OCI-LY1 (cell line): Measurements from ENCODE around the gene HACD2.

ENCODE experiments used
- H2AFZ ChIP-seq: fragments of 200-600 bp; sonication (generic), shearing (Covaris generic); 2 replicates; pipeline ENCODE4 v1.6.0; 2014; ENCODE audit warnings: antibody characterized with exemption, mild to moderate bottlenecking, low read length
- H3F3A ChIP-seq: fragments of 200-600 bp; sonication (generic), shearing (Covaris generic); 2 replicates; pipeline ENCODE4 v1.6.0; 2014; ENCODE audit warnings: mild to moderate bottlenecking, antibody characterized with exemption, low read length, moderate library complexity; ENCODE audit not compliant: insufficient read depth
- H3K27ac ChIP-seq: fragments of 200-600 bp; sonication (generic); 2 replicates; pipeline ENCODE4 v1.5.1; 2014; ENCODE audit warnings: low read length, mixed run types, mild to moderate bottlenecking, low read depth; ENCODE audit not compliant: poor library complexity, severe bottlenecking
- H3K27me3 ChIP-seq: fragments of 200-600 bp; sonication (generic); 2 replicates; pipeline ENCODE4 v1.6.0; 2014; ENCODE audit warnings: antibody characterized with exemption, mild to moderate bottlenecking, low read length, moderate library complexity; ENCODE audit not compliant: insufficient read depth
- H3K36me3 ChIP-seq: fragments of 200-600 bp; sonication (generic); 2 replicates; pipeline ENCODE4 v1.6.1; 2014; ENCODE audit warnings: mild to moderate bottlenecking, antibody characterized with exemption, low read length, moderate library complexity, mixed read lengths; ENCODE audit not compliant: insufficient read depth
- H3K4me1 ChIP-seq: fragments of 200-600 bp; sonication (generic); 2 replicates; pipeline ENCODE4 v1.5.1; 2014; ENCODE audit warnings: mild to moderate bottlenecking, low read length, moderate library complexity; ENCODE audit not compliant: insufficient read depth, severe bottlenecking
- H3K4me2 ChIP-seq: fragments of 200-600 bp; sonication (generic), shearing (Covaris generic); 2 replicates; pipeline ENCODE4 v1.6.1; 2014; ENCODE audit warnings: low read length
- H3K4me3 ChIP-seq: fragments of 200-600 bp; sonication (generic); 2 replicates; pipeline ENCODE4 v1.5.1; 2014; ENCODE audit warnings: low read length, low read depth, mild to moderate bottlenecking, mixed read lengths; ENCODE audit not compliant: poor library complexity, severe bottlenecking
- H3K79me2 ChIP-seq: fragments of 200-600 bp; shearing (Covaris generic); 2 replicates; pipeline ENCODE4 v1.6.1; 2016; ENCODE audit warnings: mixed run types, low read length, mixed read lengths; ENCODE audit not compliant: insufficient read depth
- H3K9ac ChIP-seq: fragments of 200-600 bp; sonication (generic), shearing (Covaris generic); 2 replicates; pipeline ENCODE4 v1.6.1; 2014; ENCODE audit warnings: mild to moderate bottlenecking, low read length, mixed read lengths
- H3K9me2 ChIP-seq: fragments of 200-600 bp; sonication (generic), shearing (Covaris generic); 2 replicates; pipeline ENCODE4 v1.6.1; 2014; ENCODE audit warnings: low read depth, mild to moderate bottlenecking, low read length, mixed read lengths
- H3K9me3 ChIP-seq: fragments of 200-600 bp; shearing (Covaris generic); 2 replicates; pipeline ENCODE4 v1.6.1; 2014; ENCODE audit warnings: low read length, mixed read lengths
- H4K20me1 ChIP-seq: fragments of 200-600 bp; sonication (generic), shearing (Covaris generic); 2 replicates; pipeline ENCODE4 v1.6.0; 2016; ENCODE audit warnings: mild to moderate bottlenecking, low read length; ENCODE audit not compliant: insufficient read depth
- CTCF ChIP-seq: fragments of 200-600 bp; sonication (generic), shearing (Covaris generic); IDR thresholded peaks from 2 replicates; pipeline ENCODE4 v1.5.1; 2017; ENCODE audit warnings: mild to moderate bottlenecking, antibody characterized with exemption, low read length, moderate library complexity, mixed read lengths
- EZH2 ChIP-seq: fragments of 200-600 bp; sonication (generic), shearing (Covaris generic); IDR thresholded peaks from 2 replicates; pipeline ENCODE4 v1.8.0; 2017; ENCODE audit warnings: borderline replicate concordance, mixed run types, mild to moderate bottlenecking, antibody characterized with exemption, low read length, moderate library complexity, mixed read lengths

The HACD2 gene

DNA sequence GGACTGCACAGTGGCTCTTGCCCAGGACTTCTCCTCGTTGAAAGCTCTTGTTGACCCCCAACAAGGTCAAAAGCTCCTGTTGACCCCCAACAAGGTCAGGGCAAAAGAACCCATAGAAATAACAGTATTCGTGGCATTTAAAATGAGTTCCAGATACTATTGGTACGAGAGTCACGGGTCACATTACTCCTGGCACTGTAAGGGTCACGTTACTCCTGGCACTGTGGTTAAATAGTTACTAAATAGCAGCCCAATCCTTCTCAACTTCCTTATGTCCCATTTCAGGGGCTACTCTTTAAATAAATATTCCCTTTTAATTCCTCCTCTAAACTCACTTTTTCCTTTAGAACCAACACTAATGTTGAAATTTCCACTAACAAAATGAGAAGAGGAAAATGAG lies 117.8 kb downstream of the HACD2 start:
- H3K9me2 ChIP-seq, result no peaks in the 10 kb centered on the region

GRCh38 chr3:123464211-123464610 lies 120.6 kb downstream of the HACD2 start:
- Histone ChIP-seq H4K20me1 (no peaks in the 10 kb centered on the region), H3K27ac (no peak overlapping the region), H3K79me2 (no peaks in the 10 kb centered on the region), H3K4me1 (no peaks in the 10 kb centered on the region), H3F3A (no peaks in the 10 kb centered on the region), H3K27me3 (no peaks in the 10 kb centered on the region), H3K4me3 (no peak overlapping the region), H3K36me3 (no peaks in the 10 kb centered on the region), H3K4me2 (no peak overlapping the region), H3K9ac (no peak overlapping the region), H3K9me3 (no peaks in the 10 kb centered on the region), H2AFZ (no peak overlapping the region), H3K9me2 (no peaks in the 10 kb centered on the region)
- TF ChIP-seq EZH2 (no peak), CTCF (no peak)

More for the DNA sequence above, 117.8 kb downstream of the HACD2 start:
- Histone ChIP-seq H3K9me3 (no peaks in the 10 kb centered on the region), H2AFZ (no peak overlapping the region), H3K4me3 (no peak overlapping the region), H3K79me2 (no peaks in the 10 kb centered on the region), H3K27ac (no peak overlapping the region), H3K4me1 (no peaks in the 10 kb centered on the region), H3K27me3 (no peaks in the 10 kb centered on the region), H3F3A (no peaks in the 10 kb centered on the region), H3K9ac (no peak overlapping the region), H4K20me1 (no peaks in the 10 kb centered on the region), H3K36me3 (no peaks in the 10 kb centered on the region), H3K4me2 (no peak overlapping the region)
- TF ChIP-seq CTCF (no peak), EZH2 (no peak)

GRCh38 chr3:123459862-123460261 lies 125.0 kb downstream of the HACD2 start:
- Histone ChIP-seq H3K4me2 (no peak overlapping the region), H3K9ac (no peak overlapping the region), H3K27ac (no peak overlapping the region), H3K27me3 (no peaks in the 10 kb centered on the region), H3K36me3 (no peaks in the 10 kb centered on the region), H4K20me1 (no peaks in the 10 kb centered on the region), H2AFZ (no peak overlapping the region), H3K4me1 (no peaks in the 10 kb centered on the region), H3K9me2 (no peaks in the 10 kb centered on the region), H3K9me3 (no peaks in the 10 kb centered on the region), H3K4me3 (no peak overlapping the region), H3K79me2 (no peaks in the 10 kb centered on the region), H3F3A (no peaks in the 10 kb centered on the region)
- TF ChIP-seq EZH2 (no peak), CTCF (no peak)
